ENCODE results near the gene SNX1.

DNA sequence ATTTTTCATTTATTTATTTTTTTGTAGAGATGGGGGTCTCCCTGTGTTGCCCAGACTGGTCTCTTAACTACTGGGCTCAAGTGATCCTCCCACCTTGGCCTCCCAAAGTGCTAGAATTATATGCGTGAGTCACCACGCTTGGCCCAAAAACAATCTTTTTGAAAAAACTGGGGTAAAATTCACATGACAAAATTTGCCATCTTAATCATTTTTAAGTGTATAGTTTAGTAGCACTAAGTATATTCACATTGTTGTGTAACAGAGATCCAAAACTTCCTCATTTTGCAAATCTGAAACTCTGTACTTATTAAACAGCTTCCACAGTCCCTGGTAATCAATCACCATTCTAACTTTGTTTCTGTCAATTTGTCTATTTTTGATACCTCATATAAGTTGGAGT, 5.2 kb downstream of the SNX1 start:
- TF ChIP-seq CTCF (conservative IDR thresholded peaks at IDR 0.05 in 1 of 2, IDR thresholded peaks at IDR 0.05 in 1 of 2; ENCODE audit: low read depth in 1 of 2, low read length in 2 of 2) (no peak), EZH2 (IDR thresholded peaks at IDR 0.05; ENCODE audit: low read length, missing control alignments) (no peak)
